ENCODE results near the gene RALY.

DNA sequence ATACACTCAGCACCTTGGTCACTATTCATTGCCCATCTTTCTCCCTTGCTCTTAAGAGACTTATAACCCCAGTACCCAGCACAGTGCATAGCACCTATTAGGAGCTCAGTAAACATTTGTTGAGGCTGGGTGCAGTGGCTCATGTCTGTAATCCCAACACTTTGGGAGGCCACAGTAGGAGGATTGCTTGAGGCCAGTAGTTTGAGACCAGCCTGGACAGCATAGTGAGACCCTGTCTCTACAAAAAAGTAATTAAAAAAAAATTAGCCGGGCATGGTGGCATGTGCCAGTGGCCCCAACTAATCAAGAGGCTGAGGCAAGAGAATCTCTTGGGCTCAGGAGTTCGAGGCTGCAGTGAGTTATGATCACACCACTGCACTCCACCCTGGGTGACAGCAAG, 126.5 kb downstream of the RALY start:
- no peak for TF ChIP-seq POLR2A (IDR thresholded peaks at IDR 0.05)
- TF ChIP-seq, protein P1, sequence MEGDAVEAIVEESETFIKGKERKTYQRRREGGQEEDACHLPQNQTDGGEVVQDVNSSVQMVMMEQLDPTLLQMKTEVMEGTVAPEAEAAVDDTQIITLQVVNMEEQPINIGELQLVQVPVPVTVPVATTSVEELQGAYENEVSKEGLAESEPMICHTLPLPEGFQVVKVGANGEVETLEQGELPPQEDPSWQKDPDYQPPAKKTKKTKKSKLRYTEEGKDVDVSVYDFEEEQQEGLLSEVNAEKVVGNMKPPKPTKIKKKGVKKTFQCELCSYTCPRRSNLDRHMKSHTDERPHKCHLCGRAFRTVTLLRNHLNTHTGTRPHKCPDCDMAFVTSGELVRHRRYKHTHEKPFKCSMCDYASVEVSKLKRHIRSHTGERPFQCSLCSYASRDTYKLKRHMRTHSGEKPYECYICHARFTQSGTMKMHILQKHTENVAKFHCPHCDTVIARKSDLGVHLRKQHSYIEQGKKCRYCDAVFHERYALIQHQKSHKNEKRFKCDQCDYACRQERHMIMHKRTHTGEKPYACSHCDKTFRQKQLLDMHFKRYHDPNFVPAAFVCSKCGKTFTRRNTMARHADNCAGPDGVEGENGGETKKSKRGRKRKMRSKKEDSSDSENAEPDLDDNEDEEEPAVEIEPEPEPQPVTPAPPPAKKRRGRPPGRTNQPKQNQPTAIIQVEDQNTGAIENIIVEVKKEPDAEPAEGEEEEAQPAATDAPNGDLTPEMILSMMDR (IDR thresholded peaks at IDR 0.05): no peak

Data from heart left ventricle (tissue), 13 donors.